HG03354 (cell line): Measurements from ENCODE around the gene MYH15.

ENCODE experiments used
- ATAC-seq: cut with Tn5 transposase; IDR thresholded peaks from one replicate; pipeline ENCODE4 v1.9.1; 2021; ENCODE audit warnings: mild to moderate bottlenecking; ENCODE audit not compliant: unreplicated experiment, poor library complexity, severe bottlenecking

Gene MYH15

GRCh38 chr3:108352176-108352575, 158.2 kb downstream of the MYH15 start:
- no peak for ATAC-seq

GRCh38 chr3:108346301-108347227, 163.8 kb downstream of the MYH15 start:
- ATAC-seq: no peak

GRCh38 chr3:108345492-108346205, 164.7 kb downstream of the MYH15 start:
- no peak for ATAC-seq

GRCh38 chr3:108343491-108343890, 166.9 kb downstream of the MYH15 start:
- ATAC-seq: no peak

GRCh38 chr3:108342837-108343486, 167.4 kb downstream of the MYH15 start:
- peak; percentile 61 for ATAC-seq

GRCh38 chr3:108341911-108342310, 168.5 kb downstream of the MYH15 start:
- no peak for ATAC-seq

- ATAC-seq: peak; percentile 67
These were observed 171.4 kb downstream of the MYH15 start for GRCh38 chr3:108338901-108339545.

- no peak for ATAC-seq
These were observed 175.7 kb downstream of the MYH15 start for GRCh38 chr3:108334701-108335100.

- ATAC-seq: no peak
These were observed 176.4 kb downstream of the MYH15 start for GRCh38 chr3:108333961-108334360.

- no peak for ATAC-seq
These were observed 178.6 kb downstream of the MYH15 start for GRCh38 chr3:108331792-108332191.
